Measurements from ENCODE around the gene PTPN5.

The PTPN5 gene

GRCh38 chr11:18733202-18733601 is 58.4 kb downstream of the PTPN5 start:
- Histone ChIP-seq H3K4me1 (ENCODE audit: low read length) (peaks cover 13% of the 10 kb centered on the region; the same call in 1 of the 2 replicates), H3F3A (ENCODE audit: insufficient read depth, low read length) (no peaks in the 10 kb centered on the region), H3K27me3 (replicated peaks; ENCODE audit: insufficient read depth, low read length) (no peaks in the 10 kb centered on the region), H3K27ac (ENCODE audit: low read length) (no peak overlapping the region), H2AFZ (ENCODE audit: low read length) (no peak overlapping the region), H3K9me2 (replicated peaks; ENCODE audit: insufficient read depth, low read length) (no peaks in the 10 kb centered on the region), H3K4me2 (ENCODE audit: low read depth, low read length) (no peak overlapping the region), H3K9me3 (replicated peaks; ENCODE audit: insufficient read depth, low read length) (no peaks in the 10 kb centered on the region), H3K4me3 (ENCODE audit: low read length) (no peak overlapping the region), H3K79me2 (ENCODE audit: low read length) (no peaks in the 10 kb centered on the region), H3K9ac (ENCODE audit: low read length) (no peak overlapping the region), H3K36me3 (replicated peaks; ENCODE audit: insufficient read depth, low read length) (no peaks in the 10 kb centered on the region), H4K20me1 (ENCODE audit: insufficient read depth, low read length) (no peaks in the 10 kb centered on the region)
- no peak for DNase-seq
- TF ChIP-seq EZH2phosphoT487 (IDR thresholded peaks at IDR 0.05; ENCODE audit: low read length), result no peak
- no peak for TF ChIP-seq EZH2 (optimal IDR thresholded peaks at IDR 0.05; ENCODE audit: low read depth, low read length)
- TF ChIP-seq, protein P1, sequence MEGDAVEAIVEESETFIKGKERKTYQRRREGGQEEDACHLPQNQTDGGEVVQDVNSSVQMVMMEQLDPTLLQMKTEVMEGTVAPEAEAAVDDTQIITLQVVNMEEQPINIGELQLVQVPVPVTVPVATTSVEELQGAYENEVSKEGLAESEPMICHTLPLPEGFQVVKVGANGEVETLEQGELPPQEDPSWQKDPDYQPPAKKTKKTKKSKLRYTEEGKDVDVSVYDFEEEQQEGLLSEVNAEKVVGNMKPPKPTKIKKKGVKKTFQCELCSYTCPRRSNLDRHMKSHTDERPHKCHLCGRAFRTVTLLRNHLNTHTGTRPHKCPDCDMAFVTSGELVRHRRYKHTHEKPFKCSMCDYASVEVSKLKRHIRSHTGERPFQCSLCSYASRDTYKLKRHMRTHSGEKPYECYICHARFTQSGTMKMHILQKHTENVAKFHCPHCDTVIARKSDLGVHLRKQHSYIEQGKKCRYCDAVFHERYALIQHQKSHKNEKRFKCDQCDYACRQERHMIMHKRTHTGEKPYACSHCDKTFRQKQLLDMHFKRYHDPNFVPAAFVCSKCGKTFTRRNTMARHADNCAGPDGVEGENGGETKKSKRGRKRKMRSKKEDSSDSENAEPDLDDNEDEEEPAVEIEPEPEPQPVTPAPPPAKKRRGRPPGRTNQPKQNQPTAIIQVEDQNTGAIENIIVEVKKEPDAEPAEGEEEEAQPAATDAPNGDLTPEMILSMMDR (IDR thresholded peaks at IDR 0.05; ENCODE audit: low read length), result no peak

GRCh38 chr11:18731949-18732821 is 59.4 kb downstream of the PTPN5 start:
- DNase-seq, result peak; percentile 43
- H3K27ac ChIP-seq (ENCODE audit: low read length), result no peak overlapping the region
- peaks cover 8% of the 10 kb centered on the region; the same call in 1 of the 2 replicates for H3K4me1 ChIP-seq (ENCODE audit: low read length)
- H4K20me1 ChIP-seq (ENCODE audit: insufficient read depth, low read length), result no peaks in the 10 kb centered on the region
- H3K36me3 ChIP-seq (replicated peaks; ENCODE audit: insufficient read depth, low read length), result no peaks in the 10 kb centered on the region
- TF ChIP-seq EZH2phosphoT487 (IDR thresholded peaks at IDR 0.05; ENCODE audit: low read length), result no peak
- TF ChIP-seq EZH2 (optimal IDR thresholded peaks at IDR 0.05; ENCODE audit: low read depth, low read length), result no peak
- TF ChIP-seq, protein P1 (IDR thresholded peaks at IDR 0.05; ENCODE audit: low read length), result peak; percentile 99
- no peaks in the 10 kb centered on the region for H3F3A ChIP-seq (ENCODE audit: insufficient read depth, low read length)
- H3K9ac ChIP-seq (ENCODE audit: low read length), result no peak overlapping the region
- H3K27me3 ChIP-seq (replicated peaks; ENCODE audit: insufficient read depth, low read length), result no peaks in the 10 kb centered on the region
- H3K9me2 ChIP-seq (replicated peaks; ENCODE audit: insufficient read depth, low read length), result no peaks in the 10 kb centered on the region
- no peaks in the 10 kb centered on the region for H3K9me3 ChIP-seq (replicated peaks; ENCODE audit: insufficient read depth, low read length)
- no peak overlapping the region for H3K4me2 ChIP-seq (ENCODE audit: low read depth, low read length)
- H2AFZ ChIP-seq (ENCODE audit: low read length), result peak overlapping the region; percentile 32
- H3K79me2 ChIP-seq (ENCODE audit: low read length), result no peaks in the 10 kb centered on the region
- H3K4me3 ChIP-seq (ENCODE audit: low read length), result no peak overlapping the region

DNA sequence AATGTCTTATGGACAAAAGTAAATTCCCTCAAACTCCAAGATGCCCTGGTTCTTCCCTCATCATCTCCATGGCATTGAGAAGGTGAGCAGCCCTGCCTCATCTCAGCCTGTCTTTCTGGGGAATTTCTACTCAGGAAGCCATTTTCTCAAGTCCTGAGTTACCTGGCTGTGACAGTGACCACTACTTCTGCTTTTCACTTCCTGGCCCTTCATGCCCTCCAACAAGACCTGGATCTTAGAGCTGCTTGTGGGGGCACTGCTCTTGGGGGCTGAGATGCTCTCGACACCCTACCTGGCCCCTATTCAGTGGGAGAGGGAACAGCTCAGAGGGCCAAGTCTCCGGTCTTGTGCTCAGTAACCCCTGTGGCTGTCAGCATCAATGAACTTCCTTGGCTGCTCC is 60.2 kb downstream of the PTPN5 start:
- no peak for DNase-seq
- Histone ChIP-seq H3K27ac (ENCODE audit: low read length) (no peak overlapping the region), H3K9me3 (replicated peaks; ENCODE audit: insufficient read depth, low read length) (no peaks in the 10 kb centered on the region), H3K9ac (ENCODE audit: low read length) (no peak overlapping the region), H3F3A (ENCODE audit: insufficient read depth, low read length) (no peaks in the 10 kb centered on the region), H3K4me1 (ENCODE audit: low read length) (0 out of 2 replicates have a peak, but pooled peaks cover 4% of the 10 kb centered on the region), H4K20me1 (ENCODE audit: insufficient read depth, low read length) (no peaks in the 10 kb centered on the region), H2AFZ (ENCODE audit: low read length) (peak overlapping the region; percentile 32), H3K9me2 (replicated peaks; ENCODE audit: insufficient read depth, low read length) (no peaks in the 10 kb centered on the region), H3K27me3 (replicated peaks; ENCODE audit: insufficient read depth, low read length) (no peaks in the 10 kb centered on the region), H3K36me3 (replicated peaks; ENCODE audit: insufficient read depth, low read length) (no peaks in the 10 kb centered on the region), H3K4me3 (ENCODE audit: low read length) (no peak overlapping the region), H3K4me2 (ENCODE audit: low read depth, low read length) (no peak overlapping the region), H3K79me2 (ENCODE audit: low read length) (no peaks in the 10 kb centered on the region)
- TF ChIP-seq EZH2phosphoT487 (IDR thresholded peaks at IDR 0.05; ENCODE audit: low read length) (no peak), EZH2 (optimal IDR thresholded peaks at IDR 0.05; ENCODE audit: low read depth, low read length) (no peak)
- TF ChIP-seq, protein P1 (IDR thresholded peaks at IDR 0.05; ENCODE audit: low read length), result no peak
